ENCODE results near the gene TMEM170A. TPM values are rescaled to one million over a fixed set of nuclear protein-coding genes. Genes with fewer than 3 reads are reported as not detected.
A peak's percentile ranks its signal among the peaks of the same experiment; 100 is the strongest.
"Not testable (repeated sequence)": the region's sequence is repeated elsewhere in the genome, so short reads cannot be mapped to it uniquely, and the experiment has no call there.

Gene TMEM170A
- polyA plus RNA-seq (2013, experiment 1 of 2; ENCODE audit: insufficient read length) = 7.9 TPM
- polyA plus RNA-seq (2013, experiment 2 of 2; ENCODE audit: insufficient read length) = 8.0 TPM

DNA sequence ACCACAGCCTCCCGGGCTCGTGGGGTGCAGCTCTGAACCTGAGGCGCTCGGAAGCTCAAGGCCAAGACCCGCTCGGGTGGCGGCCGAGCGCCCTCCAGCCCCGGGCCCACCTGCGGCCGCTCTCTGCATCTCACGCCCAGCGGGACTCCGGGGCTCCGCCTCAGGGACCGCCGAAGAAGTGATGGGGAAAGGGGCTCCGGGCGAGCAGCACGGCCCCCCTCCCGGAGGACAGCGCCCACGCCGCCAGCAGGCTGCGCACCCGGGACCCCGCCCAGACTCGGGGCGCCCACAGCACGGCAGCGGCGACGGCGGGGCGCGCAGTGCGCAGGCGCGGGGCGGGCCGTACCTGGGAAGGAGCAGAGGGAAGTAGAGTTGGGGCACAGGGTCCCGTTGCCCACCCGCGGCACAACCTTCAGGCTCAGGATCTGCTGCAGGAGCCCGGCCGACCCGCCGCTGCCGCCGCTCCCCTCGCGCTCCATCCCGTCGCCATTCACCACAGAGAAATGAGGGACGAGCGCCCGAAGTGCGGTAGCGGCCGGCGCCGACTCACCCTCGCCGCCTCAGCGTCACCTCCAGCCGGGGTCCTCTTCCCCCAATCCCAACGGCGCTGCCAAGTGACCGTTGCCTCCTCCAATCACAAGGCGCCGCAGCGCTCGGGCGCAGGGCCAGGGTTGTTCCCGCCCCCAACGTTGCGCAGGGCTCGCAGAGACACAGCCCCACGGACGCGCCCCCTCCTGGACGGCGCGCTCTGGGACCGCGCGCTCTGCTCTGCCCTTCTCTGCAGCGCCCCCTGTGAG, at the start of gene TMEM170A:
TSS of gene TMEM170A (minus strand) at position 568 of the 797 bp plus-strand sequence. CDS start at position 479, 89 bp downstream.
- peak; percentile 98 for DNase-seq

- peak; percentile 45 for DNase-seq
These were observed 42.1 kb upstream of the TMEM170A start for GRCh38 chr16:75506574-75506973.

DNA sequence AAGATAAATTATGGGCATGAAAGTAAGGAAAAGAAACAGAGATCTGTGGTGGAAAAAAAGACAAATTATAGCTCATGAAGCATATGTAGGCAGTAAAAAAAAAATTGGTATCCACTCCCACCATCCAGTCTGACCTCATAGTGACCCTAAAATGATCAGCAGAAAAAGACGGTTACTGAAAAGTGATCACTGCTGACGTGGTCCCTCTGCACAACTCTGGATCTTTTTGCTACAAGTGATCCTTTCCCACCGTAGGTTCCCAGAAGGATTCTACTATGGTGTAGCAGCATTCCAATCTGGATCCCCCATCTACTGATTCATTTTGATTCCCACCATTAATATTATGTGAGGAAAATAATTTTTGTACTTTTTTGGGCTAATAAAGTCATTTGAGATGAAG, 41.6 kb upstream of the TMEM170A start:
- no peak for DNase-seq

DNA sequence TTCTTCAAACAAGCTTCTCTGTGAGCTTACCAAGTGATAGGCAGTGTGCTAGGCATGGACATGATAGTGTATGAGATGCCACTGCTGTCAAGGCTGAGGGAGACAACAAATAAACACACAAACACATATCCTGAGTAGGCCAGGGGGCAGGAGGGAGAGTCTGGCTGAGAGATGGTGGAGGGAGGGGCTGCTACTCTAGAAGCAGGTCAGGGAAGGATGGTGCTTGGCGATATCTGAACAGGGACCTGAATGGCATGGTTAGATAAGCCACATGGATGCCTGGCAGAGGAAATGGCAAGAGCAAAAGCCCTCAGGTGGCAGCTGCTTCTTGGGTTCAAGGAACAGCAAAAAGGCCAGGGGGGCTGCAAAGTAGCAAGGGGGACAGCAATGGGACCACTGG, 39.3 kb upstream of the TMEM170A start:
- DNase-seq = no peak

DNA sequence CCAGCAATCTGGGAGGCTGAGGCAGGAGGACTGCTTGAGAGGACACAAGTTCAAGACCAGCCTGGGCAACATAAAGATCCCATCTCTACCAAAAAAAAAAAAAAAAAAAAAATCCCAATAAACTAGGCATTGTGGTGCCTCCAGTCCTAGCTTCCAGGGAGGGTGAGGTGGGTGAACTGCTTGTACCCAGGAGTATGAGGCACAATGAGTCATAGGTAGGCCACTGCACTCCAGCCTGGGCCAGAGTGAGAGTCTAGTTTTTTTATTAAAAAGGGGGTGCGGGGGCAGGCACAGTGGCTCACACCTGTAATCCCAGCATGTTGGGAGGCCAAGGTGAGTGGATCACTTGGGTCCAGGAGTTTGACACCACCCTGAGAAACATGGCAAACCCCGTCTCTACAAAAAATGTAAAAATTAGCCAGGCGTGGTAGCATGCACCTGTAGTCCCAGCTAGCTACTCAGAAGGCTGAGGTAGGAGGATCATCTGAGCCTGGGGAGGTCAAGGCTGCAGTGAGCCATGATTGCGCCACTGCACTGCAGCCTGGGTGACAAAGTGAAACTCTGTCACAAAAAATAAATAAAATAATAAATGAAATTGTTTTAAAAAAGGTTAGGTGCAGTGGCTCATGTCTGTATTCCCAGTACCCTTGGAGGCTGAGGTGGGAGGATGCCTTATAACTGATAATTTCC, 38.6 kb upstream of the TMEM170A start:
- no peak for DNase-seq

DNA sequence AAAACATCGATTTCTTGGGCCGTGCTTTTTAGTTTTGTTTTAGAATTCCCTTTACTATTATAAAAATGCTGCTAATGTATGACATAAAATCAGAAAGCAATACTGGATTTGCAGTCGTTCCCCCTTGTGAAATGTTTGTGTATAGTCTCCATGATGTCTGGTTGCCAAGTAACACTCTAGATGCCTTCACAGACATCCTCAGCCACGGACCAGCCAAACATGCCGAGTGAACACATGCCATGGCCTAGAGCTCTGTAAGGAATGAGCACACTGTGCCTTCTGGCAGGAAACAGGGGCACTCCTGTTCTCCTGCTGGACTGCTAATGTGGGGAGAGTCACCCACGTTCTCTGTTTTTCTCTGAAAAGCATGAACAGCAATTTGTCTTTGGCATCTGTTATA, 37.3 kb upstream of the TMEM170A start:
- peak; percentile 45 for DNase-seq

GRCh38 chr16:75501359-75501758, 36.9 kb upstream of the TMEM170A start:
- DNase-seq = no peak

DNA sequence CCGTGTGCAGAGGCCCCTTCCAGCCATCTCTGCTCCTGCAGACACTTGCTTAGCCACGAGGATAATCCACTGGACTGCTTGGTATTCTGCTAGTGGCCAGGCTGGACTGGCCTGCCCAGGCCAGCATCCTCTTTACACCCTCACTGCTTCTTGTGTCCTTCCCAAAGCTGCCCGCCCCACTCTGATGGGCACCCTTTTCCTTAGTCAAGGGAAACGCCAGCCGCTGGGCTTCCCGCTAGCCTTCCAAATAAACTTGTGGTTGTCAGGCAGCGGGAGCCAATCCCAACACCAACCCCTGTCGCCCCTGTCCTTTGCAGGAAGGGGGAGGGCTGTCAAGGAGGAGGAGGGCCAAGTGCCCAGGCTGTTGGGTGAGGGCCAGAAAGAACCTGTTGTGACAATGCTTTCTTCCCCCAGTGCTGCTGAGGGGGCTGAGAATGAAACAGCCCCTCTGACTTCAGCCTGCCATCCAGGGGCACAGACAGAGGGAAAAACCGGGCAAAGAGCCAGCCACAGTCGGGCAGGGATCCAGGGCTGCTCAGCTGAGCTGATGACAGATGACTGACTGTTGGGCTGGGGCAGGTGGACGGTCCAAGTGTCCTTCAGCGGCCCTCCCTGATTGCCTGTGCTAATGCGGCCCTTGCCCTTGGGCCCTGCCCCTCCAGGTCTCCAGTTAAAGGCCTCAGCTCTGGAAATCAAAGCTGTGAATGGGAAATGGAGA, 34.3 kb upstream of the TMEM170A start:
- DNase-seq = not testable (repeated sequence)

DNA sequence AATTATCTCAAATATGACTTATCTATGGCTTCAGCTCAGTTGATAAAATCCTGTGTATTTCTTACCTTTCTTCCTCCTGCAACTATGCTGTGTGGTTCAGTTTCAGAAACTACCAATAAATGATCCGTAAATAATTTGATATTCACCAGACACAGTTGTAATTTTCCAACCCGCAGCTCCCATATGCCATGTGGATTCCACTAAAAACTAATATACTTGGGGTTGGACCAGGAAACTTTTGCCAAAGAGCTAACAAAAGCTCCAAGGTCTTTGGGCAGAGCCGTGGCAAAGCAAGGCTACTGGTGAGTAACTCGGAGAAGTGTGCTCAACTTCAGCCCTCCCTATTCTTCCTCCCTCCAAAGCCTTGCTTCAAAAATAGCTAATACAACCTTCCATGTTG, 33.1 kb upstream of the TMEM170A start:
- no peak for DNase-seq

DNA sequence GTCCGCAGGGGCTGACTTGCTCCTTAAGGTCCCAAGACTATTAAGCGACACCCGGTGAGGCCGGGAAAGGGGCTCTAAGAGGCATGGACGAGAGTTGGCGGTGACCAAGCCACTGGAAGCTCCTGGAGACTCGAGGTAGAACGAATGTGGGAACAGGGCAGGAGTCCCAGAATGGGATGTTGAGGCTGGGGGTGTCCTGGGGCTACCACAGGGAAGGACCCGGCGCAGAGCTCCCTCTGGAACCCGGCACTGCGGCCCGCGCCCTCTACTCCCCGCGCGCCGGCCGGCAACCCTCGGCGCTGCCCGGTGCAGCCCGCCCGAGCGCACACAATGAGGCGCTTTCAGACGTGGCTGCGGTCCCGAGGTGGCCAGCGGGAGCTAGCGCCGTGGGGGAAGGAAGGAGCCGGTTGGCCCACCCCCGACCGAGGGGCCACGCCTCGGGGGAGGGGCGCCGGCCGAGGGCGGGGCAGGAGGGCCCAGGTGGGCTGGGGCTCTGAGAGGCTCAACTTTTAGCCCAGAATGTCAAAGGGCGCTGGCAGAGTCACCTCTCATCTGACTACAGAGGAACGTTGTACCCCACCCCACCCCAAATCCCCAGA, 30.7 kb upstream of the TMEM170A start, which contains the start of gene CHST6:
TSS of gene CHST6 (minus strand) at position 366 of the 599 bp plus-strand sequence. CDS start 15,613 bp downstream, outside the sequence.
- peak; percentile 29 for DNase-seq

DNA sequence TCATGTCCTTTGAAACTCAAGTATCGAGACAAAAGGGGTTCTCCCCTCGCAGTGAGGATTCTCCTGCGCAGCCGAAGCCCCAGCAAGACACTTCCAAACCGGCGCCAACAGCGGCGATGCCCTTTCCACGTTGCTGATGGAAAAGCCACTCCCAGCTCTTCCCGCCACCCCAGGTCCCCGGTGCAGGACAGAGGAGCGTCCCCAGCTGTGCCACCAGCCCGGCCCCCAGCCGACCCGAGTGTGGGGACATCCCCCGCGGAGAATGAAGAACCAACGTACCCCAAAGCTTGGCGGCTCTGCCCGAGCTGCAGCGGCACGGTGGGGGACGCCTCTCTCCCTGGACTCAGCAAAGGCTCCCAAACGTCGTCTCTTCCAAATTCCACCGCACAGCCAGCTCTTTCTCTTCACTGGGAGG, 30.2 kb upstream of the TMEM170A start:
- no peak for DNase-seq

GRCh38 chr16:75494184-75494583, 29.7 kb upstream of the TMEM170A start:
- DNase-seq = no peak

DNA sequence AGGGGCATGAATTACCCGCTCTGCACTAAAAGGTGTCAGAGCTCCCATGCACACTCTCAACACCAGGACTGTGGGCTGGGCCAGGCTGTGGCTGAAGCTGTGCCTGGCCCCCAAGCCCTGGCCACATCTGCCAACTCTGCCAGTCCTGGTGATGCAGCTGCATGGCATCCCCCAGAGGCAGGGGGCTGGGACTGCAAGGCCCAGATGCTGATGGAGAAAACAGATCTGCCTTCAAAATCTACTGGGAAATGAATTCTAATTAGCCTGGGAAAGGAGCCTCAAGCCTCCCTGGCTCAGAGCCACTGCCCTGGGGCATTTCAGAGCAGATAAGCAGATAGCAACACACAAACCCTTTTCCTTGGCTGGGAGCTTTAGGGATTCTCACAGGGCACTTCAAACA, 27.4 kb upstream of the TMEM170A start:
- DNase-seq = no peak

- no peak for DNase-seq
These were observed 23.8 kb upstream of the TMEM170A start for GRCh38 chr16:75488322-75488721.

- no peak for DNase-seq
These were observed 22.3 kb upstream of the TMEM170A start for GRCh38 chr16:75486676-75487313.

- no peak for DNase-seq
These were observed 21.7 kb upstream of the TMEM170A start for GRCh38 chr16:75486014-75486675.

GRCh38 chr16:75485230-75486013, 20.9 kb upstream of the TMEM170A start:
- DNase-seq = no peak

GRCh38 chr16:75483222-75483621, 18.7 kb upstream of the TMEM170A start:
- DNase-seq = no peak

- DNase-seq = no peak
These were observed 18.1 kb upstream of the TMEM170A start for GRCh38 chr16:75482434-75483205.

DNA sequence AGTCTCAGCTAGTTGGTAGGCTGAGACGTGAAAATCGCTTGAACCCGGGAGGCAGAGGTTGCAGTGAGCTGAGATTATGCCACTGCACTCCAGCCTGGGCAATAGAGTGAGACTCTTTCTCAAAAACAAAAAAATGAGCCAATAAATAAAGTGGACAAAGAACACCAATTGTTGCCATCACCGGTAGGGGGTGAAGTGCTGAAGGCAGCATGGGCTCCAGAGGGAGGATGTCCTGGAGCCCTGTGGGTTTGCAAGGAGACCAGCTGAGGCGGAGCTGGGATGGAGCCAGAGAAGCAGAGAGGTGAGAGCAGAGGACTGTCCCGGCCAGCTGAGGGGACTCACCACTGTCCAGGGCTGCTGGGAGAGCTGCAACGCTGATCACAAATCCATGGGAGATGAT, 17.0 kb upstream of the TMEM170A start:
- no peak for DNase-seq

Data from fibroblast of skin of back (primary cell).